Measurements from ENCODE around the gene PRTFDC1. TPM values are rescaled to one million over a fixed set of nuclear protein-coding genes. Genes with fewer than 3 reads are reported as not detected.
"Not testable (repeated sequence)": the region's sequence is repeated elsewhere in the genome, so short reads cannot be mapped to it uniquely, and the experiment has no call there.

PRTFDC1 gene
- polyA plus RNA-seq, 1 donor = 46.0 TPM

- DNase-seq = no peak
These were observed 14.6 kb upstream of the PRTFDC1 start for GRCh38 chr10:24966962-24967481.

GRCh38 chr10:24965051-24965450, 12.6 kb upstream of the PRTFDC1 start:
- no peak for DNase-seq

- DNase-seq = no peak
These were observed 11.2 kb upstream of the PRTFDC1 start for GRCh38 chr10:24963521-24964041.

- DNase-seq = no peak
These were observed 10.6 kb upstream of the PRTFDC1 start for GRCh38 chr10:24962995-24963394.

GRCh38 chr10:24961582-24961981, 9.2 kb upstream of the PRTFDC1 start:
- no peak for DNase-seq

GRCh38 chr10:24959382-24959730, 7.0 kb upstream of the PRTFDC1 start:
- no peak for DNase-seq

- peak; percentile 86 for DNase-seq
These were observed 6.4 kb upstream of the PRTFDC1 start for GRCh38 chr10:24958721-24959381.

GRCh38 chr10:24958091-24958720, 5.8 kb upstream of the PRTFDC1 start:
- DNase-seq = no peak

GRCh38 chr10:24957624-24958051, 5.2 kb upstream of the PRTFDC1 start:
- not testable (repeated sequence) for DNase-seq

GRCh38 chr10:24953675-24954074, 1.3 kb upstream of the PRTFDC1 start:
- no peak for DNase-seq

GRCh38 chr10:24952707-24953645, 570 bp upstream of the PRTFDC1 start:
- no peak for DNase-seq

GRCh38 chr10:24951201-24952142, 934 bp downstream of the PRTFDC1 start:
- no peak for DNase-seq

GRCh38 chr10:24950439-24950838, 2.0 kb downstream of the PRTFDC1 start:
- no peak for DNase-seq

- DNase-seq = no peak
These were observed 2.8 kb downstream of the PRTFDC1 start for GRCh38 chr10:24949616-24950015.

GRCh38 chr10:24947304-24948097, 4.9 kb downstream of the PRTFDC1 start:
- DNase-seq = no peak

- DNase-seq = no peak
These were observed 7.7 kb downstream of the PRTFDC1 start for GRCh38 chr10:24944512-24945255.

GRCh38 chr10:24938525-24938924, 13.9 kb downstream of the PRTFDC1 start:
- DNase-seq = no peak

- DNase-seq = no peak
These were observed 14.3 kb downstream of the PRTFDC1 start for GRCh38 chr10:24938076-24938475.

GRCh38 chr10:24935504-24936292, 16.7 kb downstream of the PRTFDC1 start:
- DNase-seq = no peak
